Loucy (cell line): Measurements from ENCODE around the gene BAAT.

Source experiments
- EZH2phosphoT487 ChIP-seq: fragments of 200-600 bp; IDR thresholded peaks from 2 replicates; pipeline ENCODE4 v1.6.1; 2018; ENCODE audit warnings: antibody characterized with exemption, mild to moderate bottlenecking, moderate library complexity, borderline replicate concordance
- TF ChIP-seq, protein P1 (sequence below): fragments of 200-600 bp; sonication (generic); conservative IDR thresholded peaks from 2 replicates; pipeline ENCODE4 v1.5.1; 2014; ENCODE audit warnings: mild to moderate bottlenecking, antibody characterized with exemption, low read length

DNA sequence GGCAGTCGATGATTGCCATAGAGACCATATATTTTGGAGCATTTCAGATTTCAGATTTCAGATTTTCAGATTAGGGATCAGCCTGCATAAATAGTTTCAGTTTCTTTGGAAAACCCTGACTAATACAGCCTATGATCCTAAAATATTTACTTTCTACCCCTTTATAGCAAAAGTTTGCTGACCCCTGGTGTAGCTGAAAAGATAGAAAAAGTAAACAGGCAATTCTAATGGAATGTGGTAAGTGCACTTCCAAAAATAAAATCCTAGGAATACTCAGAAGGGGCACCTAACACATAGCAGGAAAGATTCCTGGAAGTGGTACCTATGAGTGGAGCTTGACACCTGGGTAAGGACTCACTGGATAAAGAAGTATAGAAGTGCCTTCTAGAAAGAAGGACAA, 34.5 kb downstream of the BAAT start:
- TF ChIP-seq, protein P1, sequence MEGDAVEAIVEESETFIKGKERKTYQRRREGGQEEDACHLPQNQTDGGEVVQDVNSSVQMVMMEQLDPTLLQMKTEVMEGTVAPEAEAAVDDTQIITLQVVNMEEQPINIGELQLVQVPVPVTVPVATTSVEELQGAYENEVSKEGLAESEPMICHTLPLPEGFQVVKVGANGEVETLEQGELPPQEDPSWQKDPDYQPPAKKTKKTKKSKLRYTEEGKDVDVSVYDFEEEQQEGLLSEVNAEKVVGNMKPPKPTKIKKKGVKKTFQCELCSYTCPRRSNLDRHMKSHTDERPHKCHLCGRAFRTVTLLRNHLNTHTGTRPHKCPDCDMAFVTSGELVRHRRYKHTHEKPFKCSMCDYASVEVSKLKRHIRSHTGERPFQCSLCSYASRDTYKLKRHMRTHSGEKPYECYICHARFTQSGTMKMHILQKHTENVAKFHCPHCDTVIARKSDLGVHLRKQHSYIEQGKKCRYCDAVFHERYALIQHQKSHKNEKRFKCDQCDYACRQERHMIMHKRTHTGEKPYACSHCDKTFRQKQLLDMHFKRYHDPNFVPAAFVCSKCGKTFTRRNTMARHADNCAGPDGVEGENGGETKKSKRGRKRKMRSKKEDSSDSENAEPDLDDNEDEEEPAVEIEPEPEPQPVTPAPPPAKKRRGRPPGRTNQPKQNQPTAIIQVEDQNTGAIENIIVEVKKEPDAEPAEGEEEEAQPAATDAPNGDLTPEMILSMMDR = no peak
- no peak for TF ChIP-seq EZH2phosphoT487
